HepG2 (cell line): ENCODE data around the gene FLT3LG. TPM values are rescaled to one million over a fixed set of nuclear protein-coding genes. Genes with fewer than 3 reads are reported as not detected.

Experiments used
- BORCS8-MEF2B ChIP-seq: sonication (generic); formaldehyde crosslinking; IDR thresholded peaks from 2 replicates; pipeline ENCODE4 v1.8.0; 2022; ENCODE audit warnings: mild to moderate bottlenecking, missing genetic modification reagents
- ETV5 ChIP-seq: IDR thresholded peaks from 2 replicates; pipeline ENCODE4 v1.6.1; 2018; ENCODE audit warnings: missing biosample characterization, missing genetic modification reagents, inconsistent platforms, borderline replicate concordance
- HMGA1 ChIP-seq: sonication (generic); formaldehyde crosslinking; conservative IDR thresholded peaks from 2 replicates; pipeline ENCODE4 v1.4.0; 2020; ENCODE audit warnings: missing genetic modification reagents
- JDP2 ChIP-seq: sonication (generic); formaldehyde crosslinking; IDR thresholded peaks from 2 replicates; pipeline ENCODE4 v1.8.1; 2022; ENCODE audit warnings: missing genetic modification reagents, borderline replicate concordance
- MBNL3 ChIP-seq: fragments of 250-450 bp; sonication (Bioruptor Pico); conservative IDR thresholded peaks from 2 replicates; pipeline ENCODE4 v1.8.0; 2022; ENCODE audit warnings: mild to moderate bottlenecking, inconsistent platforms
- NFE2 ChIP-seq: sonication (generic); formaldehyde crosslinking; IDR thresholded peaks from 2 replicates; pipeline ENCODE4 v1.4.0; 2020; ENCODE audit warnings: missing genetic modification reagents
- NFKB2 ChIP-seq: sonication (generic); formaldehyde crosslinking; IDR thresholded peaks from 2 replicates; pipeline ENCODE4 v1.4.0; 2020; ENCODE audit warnings: missing genetic modification reagents, borderline replicate concordance
- PHF21A ChIP-seq: sonication (generic); formaldehyde crosslinking; IDR thresholded peaks from 2 replicates; pipeline ENCODE4 v1.5.0; 2020; ENCODE audit warnings: mild to moderate bottlenecking, missing genetic modification reagents
- TAF1 ChIP-seq: sonication (generic); formaldehyde crosslinking; IDR thresholded peaks from 2 replicates; pipeline ENCODE4 v1.4.0; 2020; ENCODE audit warnings: missing genetic modification reagents
- TERF1 ChIP-seq: sonication (generic); formaldehyde crosslinking; IDR thresholded peaks from 2 replicates; pipeline ENCODE4 v1.8.0; 2022; ENCODE audit warnings: mild to moderate bottlenecking, missing genetic modification reagents, moderate library complexity
- TRIM24 ChIP-seq: sonication (generic); formaldehyde crosslinking; IDR thresholded peaks from 2 replicates; pipeline ENCODE4 v1.8.0; 2022; ENCODE audit warnings: mild to moderate bottlenecking, missing genetic modification reagents
- WIZ ChIP-seq: sonication (generic); formaldehyde crosslinking; IDR thresholded peaks from 2 replicates; pipeline ENCODE4 v1.5.1; 2020; ENCODE audit warnings: mild to moderate bottlenecking, missing genetic modification reagents
- ZBTB8A ChIP-seq: sonication (generic); formaldehyde crosslinking; IDR thresholded peaks from 2 replicates; pipeline ENCODE4 v1.4.0; 2020; ENCODE audit warnings: mild to moderate bottlenecking, low read depth, missing genetic modification reagents, borderline replicate concordance
- ZKSCAN8 ChIP-seq: IDR thresholded peaks from 2 replicates; pipeline ENCODE4 v1.6.1; 2016; ENCODE audit warnings: borderline replicate concordance, missing genetic modification reagents, missing compliant biosample characterization
- ZNF317 ChIP-seq: sonication (generic); formaldehyde crosslinking; IDR thresholded peaks from 2 replicates; pipeline ENCODE4 v1.5.0; 2020; ENCODE audit warnings: mild to moderate bottlenecking, missing genetic modification reagents
- ZNF326 ChIP-seq: sonication (generic); formaldehyde crosslinking; IDR thresholded peaks from 2 replicates; pipeline ENCODE4 v1.4.0; 2020; ENCODE audit warnings: missing genetic modification reagents, borderline replicate concordance
- ZNF33A ChIP-seq: sonication (generic); formaldehyde crosslinking; IDR thresholded peaks from 2 replicates; pipeline ENCODE4 v1.5.1; 2020; ENCODE audit warnings: missing genetic modification reagents, mild to moderate bottlenecking, moderate library complexity, borderline replicate concordance
- ZNF687 ChIP-seq: sonication (generic); formaldehyde crosslinking; IDR thresholded peaks from 2 replicates; pipeline ENCODE4 v1.5.1; 2020; ENCODE audit warnings: mild to moderate bottlenecking, missing genetic modification reagents, moderate library complexity
- polyA plus RNA-seq, 8 experiments: library from polyadenylated mRNA; depleted of rRNA in 3 of 8; stranded (reverse) in 7 of 8; unstranded in 1 of 8; fragments of >200 nt; fragmentation: Illumina TruSeq in 4 of 8; extraction: Trizol in 4 of 8; gene quantifications; 2 replicates each; pipeline versions ENCODE4 v1.2.1 to v1.2.3, GENCODE V29; 2011 to 2016; ENCODE audit warnings: low read depth in 4 of 8, missing spikeins in 1 of 8, mixed read lengths in 1 of 8; ENCODE audit not compliant: insufficient read depth in 1 of 8
- total RNA-seq, 5 experiments: library from RNA; depleted of rRNA; stranded (reverse); fragments of >200 nt; fragmentation: Illumina TruSeq; extraction: Trizol; gene quantifications; 2 replicates each; pipeline ENCODE4 v1.2.3, GENCODE V29; 2016; ENCODE audit warnings: low read depth in 1 of 5
- TF ChIP-seq, protein P1 (sequence below): IDR thresholded peaks from 2 replicates; pipeline ENCODE4 v1.6.1; 2016; ENCODE audit warnings: low read depth, borderline replicate concordance
- TF ChIP-seq, protein P2 (sequence below): sonication (generic); formaldehyde crosslinking; conservative IDR thresholded peaks from 2 replicates; pipeline ENCODE4 v1.8.0; 2022; ENCODE audit warnings: mild to moderate bottlenecking, moderate library complexity, missing genetic modification reagents
- TF ChIP-seq, protein P3 (sequence below): sonication (generic); formaldehyde crosslinking; conservative IDR thresholded peaks from 2 replicates; pipeline ENCODE4 v1.8.1; 2023; ENCODE audit warnings: missing genetic modification reagents

The FLT3LG gene
- total and polyA plus RNA-seq, 2 of the 13 experiments (the other 11 are each of a cell fraction or from before 2014, with no cell fraction given) = 1.5 to 2.6 TPM

GRCh38 chr19:49443366-49444099, 30.5 kb upstream of the FLT3LG start (continued):
- TF ChIP-seq WIZ (CRISPR knock-in tag) = no peak
- no peak for TF ChIP-seq HMGA1
- no peak for TF ChIP-seq JDP2
- TF ChIP-seq ZNF687 (CRISPR knock-in tag) = peak; percentile 77
- TF ChIP-seq, protein P1, sequence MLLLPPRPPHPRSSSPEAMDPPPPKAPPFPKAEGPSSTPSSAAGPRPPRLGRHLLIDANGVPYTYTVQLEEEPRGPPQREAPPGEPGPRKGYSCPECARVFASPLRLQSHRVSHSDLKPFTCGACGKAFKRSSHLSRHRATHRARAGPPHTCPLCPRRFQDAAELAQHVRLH (CRISPR knock-in tag) = no peak
- no peak for TF ChIP-seq MBNL3 (CRISPR knock-in tag)
- TF ChIP-seq NFE2 (CRISPR knock-in tag) = no peak
- 0 out of 2 replicates have a peak, but pooled peaks have one; percentile 62 for TF ChIP-seq ZKSCAN8 (CRISPR knock-in tag)
- TF ChIP-seq TRIM24 = no peak
- no peak for TF ChIP-seq NFKB2
- peak; percentile 47; the same call in 1 of the 2 replicates for TF ChIP-seq TAF1 (CRISPR knock-in tag)
- peak; percentile 52; the same call in 1 of the 2 replicates for TF ChIP-seq ETV5 (CRISPR knock-in tag)
- peak; percentile 59; the same call in 1 of the 2 replicates for TF ChIP-seq ZNF317 (CRISPR knock-in tag)
- TF ChIP-seq ZBTB8A = no peak
- TF ChIP-seq, protein P2, sequence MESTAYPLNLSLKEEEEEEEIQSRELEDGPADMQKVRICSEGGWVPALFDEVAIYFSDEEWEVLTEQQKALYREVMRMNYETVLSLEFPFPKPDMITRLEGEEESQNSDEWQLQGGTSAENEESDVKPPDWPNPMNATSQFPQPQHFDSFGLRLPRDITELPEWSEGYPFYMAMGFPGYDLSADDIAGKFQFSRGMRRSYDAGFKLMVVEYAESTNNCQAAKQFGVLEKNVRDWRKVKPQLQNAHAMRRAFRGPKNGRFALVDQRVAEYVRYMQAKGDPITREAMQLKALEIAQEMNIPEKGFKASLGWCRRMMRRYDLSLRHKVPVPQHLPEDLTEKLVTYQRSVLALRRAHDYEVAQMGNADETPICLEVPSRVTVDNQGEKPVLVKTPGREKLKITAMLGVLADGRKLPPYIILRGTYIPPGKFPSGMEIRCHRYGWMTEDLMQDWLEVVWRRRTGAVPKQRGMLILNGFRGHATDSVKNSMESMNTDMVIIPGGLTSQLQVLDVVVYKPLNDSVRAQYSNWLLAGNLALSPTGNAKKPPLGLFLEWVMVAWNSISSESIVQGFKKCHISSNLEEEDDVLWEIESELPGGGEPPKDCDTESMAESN (CRISPR knock-in tag) = no peak; the same call in 1 of the 2 replicates
- no peak for TF ChIP-seq TERF1 (CRISPR knock-in tag)
- no peak for TF ChIP-seq ZNF326 (CRISPR knock-in tag)
- TF ChIP-seq PHF21A (CRISPR knock-in tag) = peak; percentile 40; the same call in 1 of the 2 replicates
- TF ChIP-seq, protein P3, sequence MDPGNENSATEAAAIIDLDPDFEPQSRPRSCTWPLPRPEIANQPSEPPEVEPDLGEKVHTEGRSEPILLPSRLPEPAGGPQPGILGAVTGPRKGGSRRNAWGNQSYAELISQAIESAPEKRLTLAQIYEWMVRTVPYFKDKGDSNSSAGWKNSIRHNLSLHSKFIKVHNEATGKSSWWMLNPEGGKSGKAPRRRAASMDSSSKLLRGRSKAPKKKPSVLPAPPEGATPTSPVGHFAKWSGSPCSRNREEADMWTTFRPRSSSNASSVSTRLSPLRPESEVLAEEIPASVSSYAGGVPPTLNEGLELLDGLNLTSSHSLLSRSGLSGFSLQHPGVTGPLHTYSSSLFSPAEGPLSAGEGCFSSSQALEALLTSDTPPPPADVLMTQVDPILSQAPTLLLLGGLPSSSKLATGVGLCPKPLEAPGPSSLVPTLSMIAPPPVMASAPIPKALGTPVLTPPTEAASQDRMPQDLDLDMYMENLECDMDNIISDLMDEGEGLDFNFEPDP = no peak
- no peak for TF ChIP-seq BORCS8-MEF2B (CRISPR knock-in tag)
- 0 out of 2 replicates have a peak, but pooled peaks have one; percentile 53 for TF ChIP-seq ZNF33A (CRISPR knock-in tag)
